GM19372 (cell line): ENCODE measurements around the gene HTR3B.
"Not testable (repeated sequence)": the region's sequence is repeated elsewhere in the genome, so short reads cannot be mapped to it uniquely, and the experiment has no call there.

Experiments used
- ATAC-seq: cut with Tn5 transposase; IDR thresholded peaks from one replicate; pipeline ENCODE4 v1.9.1; 2021; ENCODE audit warnings: mild to moderate bottlenecking, low read depth, moderate library complexity; ENCODE audit not compliant: unreplicated experiment

HTR3B gene

GRCh38 chr11:113904379-113905101 is at the start of gene HTR3B:
Gene HTR3B, plus strand, starts transcription at chr11:113904796. Its CDS starts 138 bp downstream, at chr11:113904934.
- no peak for ATAC-seq

GRCh38 chr11:113855803-113856202 is 48.8 kb upstream of the HTR3B start:
- ATAC-seq, result no peak

DNA sequence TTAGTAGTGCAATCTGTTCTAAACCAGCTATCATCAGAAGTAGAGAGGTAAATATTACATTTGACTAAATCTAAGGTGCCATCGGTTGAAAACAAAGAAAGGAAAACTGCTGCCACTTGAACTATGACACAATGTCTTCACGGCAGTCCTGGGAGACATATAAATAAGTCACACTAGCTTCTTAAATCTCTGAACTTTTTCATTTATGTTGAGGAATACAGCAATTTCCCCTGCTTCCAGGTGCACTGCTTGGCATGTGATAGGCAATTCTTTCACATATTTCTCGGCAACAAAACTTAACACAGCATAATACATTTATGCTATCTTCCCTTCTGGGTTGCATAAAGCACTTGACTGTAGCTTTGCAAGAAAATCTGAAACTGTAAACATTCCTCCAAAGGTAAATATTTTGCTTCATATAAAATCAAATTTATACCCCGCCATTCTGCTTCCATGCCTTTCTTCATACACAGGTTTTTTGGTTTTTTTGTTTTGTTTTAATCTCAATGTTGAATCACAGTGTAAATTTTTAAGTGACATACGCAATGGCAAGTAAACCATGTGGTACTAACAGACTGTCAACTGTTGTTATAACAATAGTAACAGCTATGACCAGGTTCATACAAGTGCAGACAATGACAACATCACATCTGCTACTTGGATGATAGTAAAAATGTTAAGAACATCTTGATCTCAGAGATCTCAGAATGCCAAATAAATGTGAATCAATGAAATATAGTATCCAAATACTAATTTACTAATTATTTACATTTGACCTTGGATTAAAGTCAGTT is 47.4 kb upstream of the HTR3B start:
- ATAC-seq, result no peak

GRCh38 chr11:113859665-113860064 is 44.9 kb upstream of the HTR3B start:
- no peak for ATAC-seq

- ATAC-seq, result no peak
These were observed 42.2 kb upstream of the HTR3B start for GRCh38 chr11:113862435-113862834.

DNA sequence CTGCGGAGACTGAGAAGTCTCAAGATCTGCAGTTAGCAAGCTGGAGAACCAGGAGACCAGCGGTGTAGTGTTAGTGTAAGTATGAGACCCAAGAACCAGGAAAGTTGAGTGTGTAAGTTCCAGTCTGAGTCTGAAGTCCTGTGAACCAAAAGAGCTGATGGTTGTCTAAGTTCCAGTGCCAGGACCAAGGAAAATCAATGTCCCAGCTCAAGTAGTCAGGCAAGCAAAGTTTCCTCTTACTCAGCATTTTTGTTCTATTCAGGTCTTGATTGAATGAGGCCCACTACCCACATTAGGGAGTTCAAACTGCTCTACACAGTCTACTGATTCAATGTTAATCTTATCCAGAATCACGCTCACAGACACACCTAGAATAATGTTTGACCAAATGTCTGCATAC is 40.2 kb upstream of the HTR3B start:
- no peak for ATAC-seq

DNA sequence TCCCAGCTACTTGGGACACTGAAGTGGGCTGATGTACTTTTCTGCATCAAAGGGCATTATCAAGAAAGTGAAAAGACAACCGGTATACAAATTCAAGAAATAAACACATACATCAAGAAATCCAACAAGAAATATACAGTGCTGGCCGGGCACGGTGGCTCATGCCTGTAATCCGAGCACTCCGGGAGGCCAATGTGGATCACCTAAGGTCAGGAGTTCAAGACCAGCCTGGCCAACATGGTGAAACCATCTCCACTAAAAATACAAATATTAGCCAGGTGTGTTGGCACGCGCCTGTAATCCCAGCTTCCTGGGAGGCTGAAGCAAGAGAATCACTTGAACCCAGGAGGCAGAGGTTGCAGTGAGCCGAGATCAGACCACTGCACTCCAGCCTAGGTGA is 38.7 kb upstream of the HTR3B start:
- ATAC-seq, result no peak

DNA sequence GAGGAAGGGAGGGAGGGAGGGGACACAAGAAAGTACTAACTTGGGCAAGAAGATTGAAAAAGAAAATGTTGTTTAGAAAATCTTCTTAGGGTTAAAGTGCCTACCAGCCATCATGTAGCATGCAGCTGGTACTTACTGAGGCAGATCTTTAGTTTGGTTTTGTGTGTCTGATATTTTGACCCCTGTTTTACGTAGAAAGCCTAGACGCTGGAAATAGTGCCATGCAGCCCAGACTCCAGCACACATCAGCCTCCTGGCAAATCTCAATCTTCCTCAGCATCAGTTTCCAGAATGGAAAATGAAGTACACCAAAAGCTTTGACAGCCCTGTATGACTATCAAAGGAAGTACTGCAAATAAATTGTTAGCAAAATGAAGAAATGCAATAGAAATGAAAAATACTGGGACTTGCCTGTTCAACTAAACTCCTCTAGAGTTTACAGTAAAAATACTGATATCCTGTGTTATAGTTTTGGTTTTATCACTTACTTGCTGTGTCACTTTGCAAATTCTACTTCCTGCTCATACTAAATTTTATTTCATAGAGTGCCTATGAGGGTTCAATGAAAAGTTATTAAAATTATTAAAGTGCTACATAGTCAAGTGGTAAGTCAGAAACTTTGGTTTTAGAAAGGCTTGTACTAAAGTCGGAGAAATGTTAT is 36.6 kb upstream of the HTR3B start:
- no peak for ATAC-seq

DNA sequence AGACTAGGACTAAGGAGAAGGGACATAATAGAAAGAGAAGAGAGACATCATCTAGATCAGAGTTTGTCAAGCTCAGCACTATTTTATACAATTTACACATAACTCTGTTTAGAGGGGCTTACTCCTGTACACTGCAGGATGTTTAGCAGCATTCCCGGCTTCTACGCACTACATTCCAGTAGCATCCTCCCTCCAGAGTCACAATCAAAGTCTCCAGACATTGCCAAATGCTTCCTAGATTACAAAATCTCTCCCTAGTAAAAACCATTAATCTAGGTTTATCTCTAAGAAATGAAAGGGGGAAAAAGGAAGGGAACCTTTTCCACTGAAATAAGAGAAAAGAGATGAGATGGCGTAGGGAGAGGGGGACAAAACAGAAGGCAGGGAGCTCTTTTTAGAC is 33.3 kb upstream of the HTR3B start:
- no peak for ATAC-seq

- ATAC-seq, result no peak
These were observed 31.4 kb upstream of the HTR3B start for GRCh38 chr11:113873236-113873626.

DNA sequence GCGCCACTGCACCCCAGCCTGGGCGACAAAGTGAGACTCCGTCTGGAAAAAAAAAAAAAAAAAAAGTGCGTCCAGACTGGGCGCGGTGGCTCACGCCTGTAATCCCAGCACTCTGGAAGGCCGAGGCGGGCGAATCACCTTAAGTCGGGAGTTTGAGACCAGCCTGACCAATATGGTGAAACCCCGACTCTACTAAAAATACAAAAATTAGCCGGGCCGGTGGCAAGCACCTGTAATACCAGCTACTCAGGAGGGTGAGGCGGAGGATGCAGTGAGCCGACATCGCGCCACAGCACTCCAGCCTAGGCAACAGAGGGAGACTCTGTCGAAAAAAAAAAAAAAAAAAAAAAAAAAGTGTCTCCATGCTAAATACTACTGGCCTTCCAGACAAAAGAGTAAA is 30.5 kb upstream of the HTR3B start:
- no peak for ATAC-seq

DNA sequence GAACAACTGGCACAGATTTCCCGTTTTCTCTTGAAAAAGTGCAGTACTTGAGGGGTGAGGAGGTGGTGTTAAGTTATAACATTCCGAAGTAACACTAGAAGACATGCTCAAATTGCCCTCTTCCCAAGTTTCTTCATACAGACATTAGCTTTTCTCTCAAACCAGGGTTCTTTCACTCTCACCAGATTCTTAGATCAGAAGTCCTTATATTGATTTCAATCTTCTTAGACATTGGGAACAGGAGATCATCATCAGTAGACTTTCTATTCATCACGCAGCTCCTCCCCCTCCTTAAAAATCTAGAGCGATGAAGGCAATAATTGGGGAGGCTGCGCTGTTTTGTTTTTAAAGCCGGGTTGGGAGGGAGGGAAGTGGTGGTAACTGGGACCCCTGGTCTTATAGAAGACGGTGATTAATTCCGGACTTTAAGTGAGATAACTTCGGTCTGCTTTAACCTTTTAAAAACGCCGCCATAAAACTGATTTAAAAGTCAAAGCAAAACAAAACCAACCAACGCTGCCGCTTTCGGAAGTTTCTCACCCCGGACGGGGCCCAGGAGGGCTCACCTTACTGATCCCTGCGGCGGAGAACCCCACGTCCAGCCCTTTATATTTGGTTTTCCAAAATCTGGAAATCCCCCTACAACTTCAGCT is 29.9 kb upstream of the HTR3B start:
- no peak for ATAC-seq

- peak; percentile 77 for ATAC-seq
These were observed 29.1 kb upstream of the HTR3B start, which contains the start of gene USP28 for GRCh38 chr11:113875234-113876073. Gene USP28, minus strand, starts transcription at chr11:113875572. Its CDS starts 71 bp downstream, at chr11:113875501.

DNA sequence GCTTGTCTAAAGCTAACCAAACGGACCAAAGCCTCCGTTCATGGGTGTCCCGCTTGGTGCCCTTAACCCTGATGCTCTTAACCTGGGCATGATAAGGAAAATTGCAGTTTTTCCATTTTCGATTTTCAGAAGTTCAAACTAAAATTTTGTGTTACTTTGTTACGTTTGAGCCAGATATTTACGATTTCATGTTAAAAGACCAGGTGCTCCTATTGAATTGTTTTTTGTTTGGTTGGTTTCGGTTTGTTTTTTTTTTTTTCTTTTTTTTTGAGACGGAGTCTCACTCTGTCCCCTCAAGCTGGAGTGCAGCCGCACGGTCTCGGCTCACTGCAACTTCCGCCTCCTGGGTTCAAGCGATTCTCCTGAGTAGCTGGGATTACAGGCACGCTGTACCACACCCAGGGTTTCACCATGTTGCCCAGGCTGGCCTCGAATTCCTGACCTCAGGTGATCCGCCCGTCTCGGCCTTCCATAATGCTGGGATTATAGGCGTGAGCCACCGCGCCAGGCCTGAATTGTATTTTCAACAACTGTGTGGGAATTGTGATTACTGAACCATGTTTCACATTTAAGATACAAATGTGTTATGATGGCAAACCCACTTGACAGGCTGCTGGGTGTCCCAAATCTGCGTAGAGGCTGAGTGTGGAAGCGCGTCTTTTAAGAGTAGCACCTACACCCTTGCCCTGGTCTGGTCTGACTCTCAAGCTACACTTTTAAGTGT is 28.4 kb upstream of the HTR3B start:
- no peak for ATAC-seq

DNA sequence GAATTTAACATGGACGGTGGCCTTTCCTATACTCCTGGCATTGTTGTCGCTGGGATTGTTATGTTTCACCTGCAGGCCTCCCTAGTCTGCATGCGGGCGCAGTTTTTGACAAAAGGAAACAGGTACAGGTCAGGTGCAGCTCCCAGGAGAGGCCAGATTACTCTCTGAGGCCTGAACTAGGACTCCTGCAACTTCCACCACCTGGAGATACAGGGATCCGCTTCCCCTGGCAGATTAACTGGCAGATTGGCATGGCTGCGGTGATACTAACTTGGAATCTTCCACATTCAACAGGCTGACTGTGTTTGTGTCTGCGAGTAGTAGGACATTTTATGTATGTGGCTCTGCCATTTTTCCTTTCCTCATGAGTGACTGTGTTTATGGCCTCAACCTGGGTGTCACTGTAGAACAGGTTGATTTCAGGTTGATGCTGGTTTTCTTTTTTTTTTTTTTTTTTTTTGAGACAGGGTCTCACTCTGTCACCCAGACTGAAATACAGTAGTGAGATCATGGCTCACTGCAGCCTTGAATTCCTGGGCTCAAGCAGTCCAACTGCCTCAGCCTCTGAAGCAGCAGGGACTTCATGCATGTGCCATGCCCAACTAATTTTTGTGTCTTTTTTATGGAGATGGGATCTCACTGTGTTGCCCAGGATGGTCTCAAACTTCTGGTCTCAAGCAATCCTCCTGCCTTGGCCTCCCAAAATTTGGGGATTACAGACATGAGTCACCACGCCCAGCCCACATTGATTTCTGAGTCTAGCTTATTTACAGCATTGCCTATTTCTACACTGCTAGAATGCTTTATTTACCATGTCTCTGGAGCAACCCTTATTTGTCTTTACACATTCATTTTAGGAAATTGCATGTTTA is 27.6 kb upstream of the HTR3B start:
- ATAC-seq, result no peak

GRCh38 chr11:113877670-113878055 is 26.9 kb upstream of the HTR3B start:
- no peak for ATAC-seq

DNA sequence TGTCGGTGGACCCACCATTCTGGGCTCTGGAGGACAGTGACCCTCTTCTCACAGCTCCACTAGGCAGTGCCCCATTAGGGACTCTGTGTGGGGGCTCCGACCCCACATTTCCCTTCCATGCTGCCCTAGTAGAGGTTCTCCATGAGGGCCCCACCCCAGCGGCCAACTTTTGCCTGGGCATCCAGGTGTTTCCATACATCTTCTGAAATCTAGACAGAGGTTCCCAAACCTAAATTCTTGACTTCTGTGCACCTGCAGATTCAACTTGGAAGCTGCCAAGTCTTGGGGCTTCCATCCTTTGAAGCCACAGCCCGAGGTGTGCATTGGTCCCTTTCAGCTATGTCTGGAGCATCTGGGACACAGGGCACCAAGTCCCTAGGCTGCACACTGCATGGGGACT is 25.1 kb upstream of the HTR3B start:
- ATAC-seq, result not testable (repeated sequence)

- no peak for ATAC-seq
These were observed 23.6 kb upstream of the HTR3B start for GRCh38 chr11:113880971-113881370.
